Spleen (tissue), 7 donors: ENCODE measurements around the gene LTBR.

Experiments used
- POLR2A ChIP-seq, 3 donors: fragments of 450-650 bp; IDR thresholded peaks; one replicate each; pipeline ENCODE4 v1.5.1; 2017; ENCODE audit warnings: antibody characterized with exemption in 3 of 3, mild to moderate bottlenecking in 1 of 3
- POLR2AphosphoS5 ChIP-seq, 3 donors: sonication (generic); formaldehyde crosslinking; IDR thresholded peaks; one replicate each; pipeline ENCODE4 v1.5.1; 2017; ENCODE audit warnings: antibody characterized with exemption in 3 of 3
- TF ChIP-seq, protein P1 (sequence below), 11 experiments: fragments of 200-600 bp in 7 of 11; fragments of 450-650 bp in 4 of 11; sonication (generic) in 4 of 11; IDR thresholded peaks in 8 of 11; conservative IDR thresholded peaks in 3 of 11; 1 replicate in 7 of 11; 2 replicates in 4 of 11; pipeline versions ENCODE4 v1.4.0 to v1.8.0; 2016 to 2021; ENCODE audit warnings: antibody characterized with exemption in 11 of 11, inconsistent platforms in 4 of 11, mild to moderate bottlenecking in 1 of 11
- donor health status: DM: no; HTN: no; CAD: no; lungs with moderate emphysema.
- donor health status: DM: no; HTN: no; CAD: no.
- donor health status: DM: no; HTN: no; CAD: no.

DNA sequence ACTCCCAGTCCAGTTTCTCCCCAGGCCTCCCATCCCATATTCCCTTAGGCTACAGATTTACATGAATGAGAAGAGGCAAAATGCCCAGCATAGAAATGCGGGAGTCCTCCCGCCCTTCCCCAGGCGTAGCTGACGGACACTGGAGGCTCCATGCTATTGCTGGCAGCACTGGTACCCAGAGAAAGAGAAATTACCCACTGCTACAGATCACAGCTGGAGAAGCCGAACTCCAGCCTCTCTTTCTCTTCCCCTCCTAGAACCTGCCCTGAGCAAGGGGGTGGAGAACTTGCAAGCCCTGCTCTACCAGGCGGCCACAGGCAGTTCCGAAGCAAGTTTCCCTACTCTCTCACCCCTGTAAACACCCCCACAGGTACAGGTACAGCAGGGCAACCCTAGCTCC, 3.6 kb downstream of the LTBR start:
- TF ChIP-seq, protein P1, sequence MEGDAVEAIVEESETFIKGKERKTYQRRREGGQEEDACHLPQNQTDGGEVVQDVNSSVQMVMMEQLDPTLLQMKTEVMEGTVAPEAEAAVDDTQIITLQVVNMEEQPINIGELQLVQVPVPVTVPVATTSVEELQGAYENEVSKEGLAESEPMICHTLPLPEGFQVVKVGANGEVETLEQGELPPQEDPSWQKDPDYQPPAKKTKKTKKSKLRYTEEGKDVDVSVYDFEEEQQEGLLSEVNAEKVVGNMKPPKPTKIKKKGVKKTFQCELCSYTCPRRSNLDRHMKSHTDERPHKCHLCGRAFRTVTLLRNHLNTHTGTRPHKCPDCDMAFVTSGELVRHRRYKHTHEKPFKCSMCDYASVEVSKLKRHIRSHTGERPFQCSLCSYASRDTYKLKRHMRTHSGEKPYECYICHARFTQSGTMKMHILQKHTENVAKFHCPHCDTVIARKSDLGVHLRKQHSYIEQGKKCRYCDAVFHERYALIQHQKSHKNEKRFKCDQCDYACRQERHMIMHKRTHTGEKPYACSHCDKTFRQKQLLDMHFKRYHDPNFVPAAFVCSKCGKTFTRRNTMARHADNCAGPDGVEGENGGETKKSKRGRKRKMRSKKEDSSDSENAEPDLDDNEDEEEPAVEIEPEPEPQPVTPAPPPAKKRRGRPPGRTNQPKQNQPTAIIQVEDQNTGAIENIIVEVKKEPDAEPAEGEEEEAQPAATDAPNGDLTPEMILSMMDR (IDR thresholded peaks at IDR 0.05 in 8 of 11, conservative IDR thresholded peaks at IDR 0.05 in 3 of 11): no peak
- TF ChIP-seq POLR2AphosphoS5 (IDR thresholded peaks at IDR 0.05) (no peak), POLR2A (IDR thresholded peaks at IDR 0.05) (no peak)
